H9 (cell line): ENCODE results near the gene MAP3K2. TPM values are rescaled to one million over a fixed set of nuclear protein-coding genes. Genes with fewer than 3 reads are reported as not detected.
A peak's percentile ranks its signal among the peaks of the same experiment; 100 is the strongest.

Experiments
- DNase-seq: peaks from one replicate; pipeline ENCODE4 v3.0.0-alpha.2; 2017
- H2AFZ ChIP-seq: one replicate; pipeline ENCODE4 v1.6.1; 2013; ENCODE audit warnings: mild to moderate bottlenecking, low read length, control low read depth, moderate library complexity
- H2AK5ac ChIP-seq: 2 replicates; pipeline ENCODE4 v1.6.1; 2013; ENCODE audit warnings: low read length, control low read depth, mixed read lengths; ENCODE audit not compliant: insufficient read length
- H2BK120ac ChIP-seq: one replicate; pipeline ENCODE4 v1.6.1; 2013; ENCODE audit warnings: low read depth, mild to moderate bottlenecking, low read length, control low read depth, inconsistent platforms; ENCODE audit not compliant: poor library complexity, severe bottlenecking
- H2BK12ac ChIP-seq: 2 replicates; pipeline ENCODE4 v1.6.1; 2013; ENCODE audit warnings: low read length, control low read depth, mixed read lengths, low read depth; ENCODE audit not compliant: insufficient read length
- H2BK15ac ChIP-seq: 2 replicates; pipeline ENCODE4 v1.6.1; 2013; ENCODE audit warnings: low read depth, low read length, control low read depth
- H2BK20ac ChIP-seq: one replicate; pipeline ENCODE4 v1.6.1; 2013; ENCODE audit warnings: low read depth, mild to moderate bottlenecking, low read length, control low read depth, inconsistent platforms; ENCODE audit not compliant: poor library complexity, severe bottlenecking
- H2BK5ac ChIP-seq: 2 replicates; pipeline ENCODE4 v1.6.1; 2013; ENCODE audit warnings: low read length, control low read depth, mixed read lengths; ENCODE audit not compliant: insufficient read length
- H3K14ac ChIP-seq: 2 replicates; pipeline ENCODE4 v1.6.1; 2013; ENCODE audit warnings: low read length, control low read depth; ENCODE audit not compliant: insufficient read depth
- H3K18ac ChIP-seq: 2 replicates; pipeline ENCODE4 v1.6.1; 2013; ENCODE audit warnings: low read depth, mild to moderate bottlenecking, mixed read lengths, low read length, control low read depth; ENCODE audit not compliant: insufficient read length
- H3K23ac ChIP-seq: 2 replicates; pipeline ENCODE4 v1.6.1; 2013; ENCODE audit warnings: low read length, control low read depth, mixed read lengths, low read depth; ENCODE audit not compliant: insufficient read length
- H3K23me2 ChIP-seq: 2 replicates; pipeline ENCODE4 v1.6.1; 2013; ENCODE audit warnings: low read depth, mild to moderate bottlenecking, mixed read lengths, low read length, control low read depth; ENCODE audit not compliant: insufficient read length, poor library complexity, severe bottlenecking
- H3K27ac ChIP-seq: 2 replicates; pipeline ENCODE4 v1.5.1; 2013; ENCODE audit warnings: low read length, control low read depth, mixed read lengths, low read depth; ENCODE audit not compliant: insufficient read length
- H3K27me3 ChIP-seq: 2 replicates; pipeline ENCODE4 v1.6.1; 2013; ENCODE audit warnings: low read length, control low read depth, inconsistent platforms; ENCODE audit not compliant: insufficient read depth
- H3K4ac ChIP-seq: 2 replicates; pipeline ENCODE4 v1.6.1; 2013; ENCODE audit warnings: low read depth, mild to moderate bottlenecking, control low read depth, inconsistent platforms, low read length, moderate library complexity
- H3K4me1 ChIP-seq: 2 replicates; pipeline ENCODE4 v1.6.1; 2013; ENCODE audit warnings: low read length, control low read depth, inconsistent platforms; ENCODE audit not compliant: insufficient read depth
- H3K4me2 ChIP-seq: 2 replicates; pipeline ENCODE4 v1.6.1; 2013; ENCODE audit warnings: low read length, control low read depth, mixed read lengths; ENCODE audit not compliant: insufficient read length, insufficient read depth
- H3K56ac ChIP-seq: 2 replicates; pipeline ENCODE4 v1.6.1; 2013; ENCODE audit warnings: low read depth, mild to moderate bottlenecking, mixed read lengths, low read length, control low read depth; ENCODE audit not compliant: insufficient read length
- H3K79me1 ChIP-seq: 2 replicates; pipeline ENCODE4 v1.6.1; 2013; ENCODE audit warnings: low read depth, mild to moderate bottlenecking, moderate library complexity, low read length, control low read depth, inconsistent platforms; ENCODE audit not compliant: insufficient read depth, poor library complexity, severe bottlenecking
- H3K79me2 ChIP-seq: 2 replicates; pipeline ENCODE4 v1.6.1; 2013; ENCODE audit warnings: low read length, control low read depth, inconsistent platforms; ENCODE audit not compliant: insufficient read depth
- H3K9ac ChIP-seq: 2 replicates; pipeline ENCODE4 v1.6.1; 2013; ENCODE audit warnings: low read length, control low read depth, mixed read lengths; ENCODE audit not compliant: insufficient read length; ENCODE audit errors: extremely low read depth
- H3K9me3 ChIP-seq: one replicate; pipeline ENCODE4 v1.6.1; 2013; ENCODE audit warnings: low read depth, low read length, inconsistent platforms; ENCODE audit not compliant: control insufficient read depth
- H3T11ph ChIP-seq: one replicate; pipeline ENCODE4 v1.6.1; 2013; ENCODE audit warnings: mild to moderate bottlenecking, low read length, control low read depth, inconsistent platforms
- H4K20me1 ChIP-seq: one replicate; pipeline ENCODE4 v1.6.1; 2013; ENCODE audit not compliant: control insufficient read depth, insufficient read length, insufficient read depth
- H4K5ac ChIP-seq: 2 replicates; pipeline ENCODE4 v1.6.1; 2013; ENCODE audit warnings: low read depth, mild to moderate bottlenecking, mixed read lengths, low read length, control low read depth; ENCODE audit not compliant: insufficient read length
- H4K8ac ChIP-seq: replicated peaks from 2 replicates; pipeline ENCODE4 v1.6.1; 2013; ENCODE audit warnings: low read length, control low read depth, mixed read lengths, low read depth; ENCODE audit not compliant: insufficient read length
- H4K91ac ChIP-seq: 2 replicates; pipeline ENCODE4 v1.6.1; 2013; ENCODE audit warnings: low read depth, mild to moderate bottlenecking, moderate library complexity, mixed read lengths, low read length, control low read depth; ENCODE audit not compliant: insufficient read length
- H3K27ac Mint-ChIP-seq, 3 experiments: 2 replicates in 2 of 3; 3 replicates in 1 of 3; pipeline ENCODE4 v1.8.0; 2020 to 2021; ENCODE audit warnings: mixed read lengths in 3 of 3, mild to moderate bottlenecking in 1 of 3, moderate library complexity in 1 of 3
- H3K27me3 Mint-ChIP-seq: 2 replicates; pipeline ENCODE4 v1.8.0; 2021; ENCODE audit warnings: low read depth, mild to moderate bottlenecking, moderate library complexity, mixed read lengths
- H3K36me3 Mint-ChIP-seq, 3 experiments: 2 replicates in 2 of 3; 3 replicates in 1 of 3; pipeline ENCODE4 v1.8.0; 2020 to 2021; ENCODE audit warnings: low read depth in 3 of 3, mixed read lengths in 3 of 3; ENCODE audit not compliant: insufficient read depth in 1 of 3
- H3K4me1 Mint-ChIP-seq, 2 experiments: 2 replicates each; pipeline ENCODE4 v1.8.0; 2020; ENCODE audit warnings: mixed read lengths in 2 of 2
- H3K4me3 Mint-ChIP-seq, 2 experiments: 2 replicates in 1 of 2; 3 replicates in 1 of 2; pipeline ENCODE4 v1.8.0; 2020 to 2021; ENCODE audit warnings: mild to moderate bottlenecking in 2 of 2, mixed read lengths in 2 of 2, moderate library complexity in 1 of 2
- H3K9me3 Mint-ChIP-seq, 2 experiments: 2 replicates in 1 of 2; 3 replicates in 1 of 2; pipeline ENCODE4 v1.8.0; 2020; ENCODE audit warnings: mild to moderate bottlenecking in 2 of 2, mixed read lengths in 2 of 2, moderate library complexity in 1 of 2
- CTCF ChIP-seq: fragments of 200-600 bp; sonication (generic); conservative IDR thresholded peaks from 3 replicates; pipeline ENCODE4 v1.8.0; 2021; ENCODE audit warnings: antibody characterized with exemption, mild to moderate bottlenecking
- WGBS: extraction: QIAGEN DNeasy Blood & Tissue Kit; methylation state at CpG from one replicate; pipeline ENCODE4 v1.1.7; 2013; ENCODE audit warnings: missing lambda C conversion rate, low lambda C conversion rate, mixed read lengths; ENCODE audit not compliant: insufficient read length; ENCODE audit errors: extremely low coverage; 5-methylcytosine and 5-hydroxymethylcytosine counted together
- total RNA-seq: library from RNA; stranded (reverse); gene quantifications from 2 replicates; pipeline ENCODE4 v1.2.1, GENCODE V29; 2021

Gene MAP3K2
- total RNA-seq, 1 experiment from 2014 or later, result 25.8 TPM

DNA sequence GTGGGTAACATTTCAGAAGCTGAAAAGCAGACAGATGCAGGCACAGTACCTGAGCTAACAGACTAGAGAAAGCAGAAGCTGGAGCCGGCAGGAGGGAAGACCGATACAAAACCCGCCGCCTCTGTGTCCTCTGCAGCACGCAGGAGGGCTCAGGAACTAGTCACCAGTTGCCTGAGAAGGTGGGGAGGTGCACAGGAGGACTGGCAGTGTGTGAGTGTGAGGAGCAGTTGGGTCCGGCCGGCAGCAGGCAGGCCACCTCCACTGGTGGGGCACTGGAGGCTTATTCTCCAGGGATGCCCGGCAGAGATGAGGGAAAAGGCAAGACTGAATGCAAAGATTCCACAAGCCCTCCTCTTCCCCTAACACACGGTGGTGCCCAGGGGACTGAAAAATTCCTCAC lies 112.0 kb downstream of the MAP3K2 start:
- WGBS, result no CpG with 5 or more reads among the region's 9 CpGs

More for the DNA sequence above, 112.0 kb downstream of the MAP3K2 start:
- Histone ChIP-seq H2BK5ac (no peak overlapping the region), H3K23ac (no peak overlapping the region), H3K9me3 (no peaks in the 10 kb centered on the region), H3K56ac (no peak overlapping the region), H2BK15ac (no peak overlapping the region), H3K79me2 (no peaks in the 10 kb centered on the region), H2BK12ac (no peak overlapping the region), H4K20me1 (no peaks in the 10 kb centered on the region), H3K4ac (no peak overlapping the region), H4K5ac (no peak overlapping the region), H2BK20ac (no peak overlapping the region), H3K4me2 (no peak overlapping the region), H3K18ac (no peak overlapping the region), H3K23me2 (no peaks in the 10 kb centered on the region), H3K14ac (no peak overlapping the region), H4K8ac (no peak overlapping the region), H2AFZ (no peak overlapping the region), H3K27ac (no peak overlapping the region), H3K27me3 (no peaks in the 10 kb centered on the region), H3K79me1 (peaks cover 3% of the 10 kb centered on the region), H2AK5ac (no peak overlapping the region), H3K9ac (no peak overlapping the region), H2BK120ac (no peak overlapping the region), H4K91ac (no peak overlapping the region), H3T11ph (no peak overlapping the region), H3K4me1 (no peaks in the 10 kb centered on the region)
- no peak for TF ChIP-seq CTCF
- peaks cover 57 to 93% (median 89%) of the 10 kb centered on the region in 3 experiments for H3K36me3 Mint-ChIP-seq
- H3K4me1 Mint-ChIP-seq, result no peaks in the 10 kb centered on the region
- H3K9me3 Mint-ChIP-seq, result no peaks in the 10 kb centered on the region
- H3K4me3 Mint-ChIP-seq, result no peak overlapping the region
- peak overlapping the region in 1 of 3 experiments; percentile 21; a peak in 2 of 7 replicates for H3K27ac Mint-ChIP-seq
- DNase-seq, result no peak
- H3K27me3 Mint-ChIP-seq, result no peaks in the 10 kb centered on the region
